ENCODE data around the gene CHPF. TPM values are rescaled to one million over a fixed set of nuclear protein-coding genes. Genes with fewer than 3 reads are reported as not detected.

CHPF gene
- total RNA-seq, 1 donor from 2014 or later = 4.7 TPM

- TF ChIP-seq, protein P1, sequence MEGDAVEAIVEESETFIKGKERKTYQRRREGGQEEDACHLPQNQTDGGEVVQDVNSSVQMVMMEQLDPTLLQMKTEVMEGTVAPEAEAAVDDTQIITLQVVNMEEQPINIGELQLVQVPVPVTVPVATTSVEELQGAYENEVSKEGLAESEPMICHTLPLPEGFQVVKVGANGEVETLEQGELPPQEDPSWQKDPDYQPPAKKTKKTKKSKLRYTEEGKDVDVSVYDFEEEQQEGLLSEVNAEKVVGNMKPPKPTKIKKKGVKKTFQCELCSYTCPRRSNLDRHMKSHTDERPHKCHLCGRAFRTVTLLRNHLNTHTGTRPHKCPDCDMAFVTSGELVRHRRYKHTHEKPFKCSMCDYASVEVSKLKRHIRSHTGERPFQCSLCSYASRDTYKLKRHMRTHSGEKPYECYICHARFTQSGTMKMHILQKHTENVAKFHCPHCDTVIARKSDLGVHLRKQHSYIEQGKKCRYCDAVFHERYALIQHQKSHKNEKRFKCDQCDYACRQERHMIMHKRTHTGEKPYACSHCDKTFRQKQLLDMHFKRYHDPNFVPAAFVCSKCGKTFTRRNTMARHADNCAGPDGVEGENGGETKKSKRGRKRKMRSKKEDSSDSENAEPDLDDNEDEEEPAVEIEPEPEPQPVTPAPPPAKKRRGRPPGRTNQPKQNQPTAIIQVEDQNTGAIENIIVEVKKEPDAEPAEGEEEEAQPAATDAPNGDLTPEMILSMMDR (IDR thresholded peaks at IDR 0.05) = no peak
- ATAC-seq (ENCODE audit: low read depth) (no peak), DNase-seq (no peak)
- CTCF ChIA-PET = interaction anchor here (1.1 to 3.4 kb wide), 5 partner anchors 12 to 179 kb away, joined by 3 to 16 read pairs (median 5); partner anchors contain the start of genes CHPF, GMPPA and TMEM198
- H3K4me1 Mint-ChIP-seq = peaks cover 22% of the 10 kb centered on the region
- intact Hi-C loops (cut with micrococcal nuclease) = loop anchor here (1.0 kb wide), 1 partner anchor 12 kb away; the partner anchor contains the start of gene GMPPA
- H3K4me3 Mint-ChIP-seq = peak overlapping the region; percentile 38
- H3K27me3 Mint-ChIP-seq = peaks cover 56% of the 10 kb centered on the region
- H3K27ac Mint-ChIP-seq = no peak overlapping the region
- H3K36me3 Mint-ChIP-seq (ENCODE audit: low read depth) = peaks cover 13% of the 10 kb centered on the region
- H3K9me3 Mint-ChIP-seq = no peaks in the 10 kb centered on the region
- POLR2A ChIA-PET = no interaction called here
Observed at GRCh38 chr2:219510512-219511135, 33.0 kb downstream of the CHPF start.

GRCh38 chr2:219509780-219510511 lies 33.7 kb downstream of the CHPF start:
- Mint-ChIP-seq H3K9me3 (no peaks in the 10 kb centered on the region), H3K27ac (no peak overlapping the region), H3K36me3 (ENCODE audit: low read depth) (peaks cover 20% of the 10 kb centered on the region), H3K4me1 (peaks cover 22% of the 10 kb centered on the region), H3K4me3 (peak overlapping the region; percentile 38), H3K27me3 (peaks cover 49% of the 10 kb centered on the region)
- DNase-seq (peak; percentile 37), ATAC-seq (ENCODE audit: low read depth) (peak; percentile 76)
- intact Hi-C loops (cut with micrococcal nuclease) = loop anchor here (1.0 to 2.0 kb wide), 3 partner anchors 12 to 31 kb away; partner anchors contain the start of gene GMPPA
- TF ChIP-seq, protein P1 (IDR thresholded peaks at IDR 0.05) = no peak
- POLR2A ChIA-PET = interaction anchor here (1.9 kb wide), 1 partner anchor 11 kb away, joined by 7 read pairs; the partner anchor contains the start of gene GMPPA
- CTCF ChIA-PET = interaction anchor here (0.7 to 3.4 kb wide), 7 partner anchors 10 to 179 kb away, joined by 3 to 16 read pairs (median 4); partner anchors contain the start of genes CHPF, GMPPA and TMEM198

GRCh38 chr2:219508971-219509779 lies 34.4 kb downstream of the CHPF start:
- H3K27ac Mint-ChIP-seq = no peak overlapping the region
- H3K36me3 Mint-ChIP-seq (ENCODE audit: low read depth) = peaks cover 28% of the 10 kb centered on the region
- intact Hi-C loops (cut with micrococcal nuclease) = loop anchor here (1.0 to 2.0 kb wide), 2 partner anchors 22 to 32 kb away; no protein-coding TSS in a partner anchor
- H3K9me3 Mint-ChIP-seq = no peaks in the 10 kb centered on the region
- CTCF ChIA-PET = interaction anchor here (0.8 to 3.4 kb wide), 6 partner anchors 9 to 180 kb away, joined by 3 to 16 read pairs (median 4); partner anchors contain the start of gene GMPPA
- DNase-seq (no peak), ATAC-seq (ENCODE audit: low read depth) (no peak)
- peaks cover 47% of the 10 kb centered on the region for H3K27me3 Mint-ChIP-seq
- POLR2A ChIA-PET = interaction anchor here (1.9 kb wide), 1 partner anchor 10 kb away, joined by 7 read pairs; the partner anchor contains the start of gene GMPPA
- H3K4me1 Mint-ChIP-seq = peaks cover 20% of the 10 kb centered on the region
- H3K4me3 Mint-ChIP-seq = no peak overlapping the region
- TF ChIP-seq, protein P1 (IDR thresholded peaks at IDR 0.05) = no peak

DNA sequence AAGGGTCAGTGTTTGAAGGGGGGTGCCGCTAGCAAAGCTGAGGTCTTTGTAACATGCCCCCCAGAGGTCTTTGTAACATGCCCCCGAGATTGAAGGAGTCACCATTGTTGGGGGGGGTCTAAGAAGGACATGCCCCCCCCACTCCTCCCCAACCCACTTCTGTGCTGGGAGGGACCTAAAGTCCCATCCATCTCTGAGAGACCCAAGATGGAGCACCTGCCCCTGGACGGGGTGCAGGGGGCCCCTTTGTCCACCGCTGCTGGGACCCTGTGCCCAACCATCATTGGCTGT lies 35.2 kb downstream of the CHPF start:
- TF ChIP-seq, protein P1 (IDR thresholded peaks at IDR 0.05) = no peak
- Mint-ChIP-seq H3K4me3 (no peak overlapping the region), H3K36me3 (ENCODE audit: low read depth) (peaks cover 36% of the 10 kb centered on the region), H3K9me3 (no peaks in the 10 kb centered on the region), H3K27ac (no peak overlapping the region), H3K27me3 (peaks cover 39% of the 10 kb centered on the region), H3K4me1 (peaks cover 19% of the 10 kb centered on the region)
- intact Hi-C loops (cut with micrococcal nuclease) = loop anchor here (2.0 kb wide), 1 partner anchor 22 kb away; no protein-coding TSS in a partner anchor
- CTCF ChIA-PET = interaction anchor here (1.0 to 3.4 kb wide), 2 partner anchors 13 to 21 kb away, joined by 4 to 16 read pairs; no protein-coding TSS in a partner anchor
- DNase-seq = no peak
- POLR2A ChIA-PET = interaction anchor here (1.9 kb wide), 1 partner anchor 9 kb away, joined by 7 read pairs; the partner anchor contains the start of gene GMPPA
- no peak for ATAC-seq (ENCODE audit: low read depth)
